ENCODE results near the gene ZNF354B. TPM values are rescaled to one million over a fixed set of nuclear protein-coding genes. Genes with fewer than 3 reads are reported as not detected.

ZNF354B gene
- total RNA-seq, 4 donors from 2014 or later: 10.5 to 38.0 (median 28.4) TPM

- Histone ChIP-seq H3K27me3 (no peaks in the 10 kb centered on the region), H3K4me1 (no peaks in the 10 kb centered on the region), H3K36me3 (no peaks in the 10 kb centered on the region), H3K27ac (peak within 1 kb of the TSS in 3 of 4 donors; percentile 18 to 56 (median 55)), H3K9me3 (peaks cover 0 to 5% (median 0%) of the 10 kb centered on the region in 4 donors), H3K4me3 (peak within 1 kb of the TSS; percentile 57 to 96 (median 68))
- DNase-seq: peak; percentile 22 to 79 (median 75)
- TF ChIP-seq CTCF (IDR thresholded peaks at IDR 0.05) (no peak), POLR2A (IDR thresholded peaks at IDR 0.05) (no peak)
Observed at GRCh38 chr5:178895615-178896571, 36.1 kb downstream of the ZNF354B start, which contains the start of gene ZFP2. Gene ZFP2, plus strand, starts transcription at chr5:178895913. Its CDS starts 35,401 bp downstream, at chr5:178931314.

GRCh38 chr5:178899289-178899688, 39.5 kb downstream of the ZNF354B start:
- TF ChIP-seq POLR2A (IDR thresholded peaks at IDR 0.05): no peak
- Histone ChIP-seq H3K27me3 (no peaks in the 10 kb centered on the region), H3K36me3 (no peaks in the 10 kb centered on the region), H3K9me3 (peaks cover 0 to 16% (median 3%) of the 10 kb centered on the region in 4 donors), H3K4me3 (no peak overlapping the region), H3K27ac (no peak overlapping the region), H3K4me1 (no peaks in the 10 kb centered on the region)
- no peak for DNase-seq

GRCh38 chr5:178902849-178903248, 43.1 kb downstream of the ZNF354B start:
- H3K4me1 ChIP-seq: no peaks in the 10 kb centered on the region
- no peak overlapping the region for H3K4me3 ChIP-seq
- no peaks in the 10 kb centered on the region for H3K27me3 ChIP-seq
- DNase-seq: no peak
- H3K36me3 ChIP-seq: no peaks in the 10 kb centered on the region
- peaks cover 0 to 16% (median 0%) of the 10 kb centered on the region in 4 donors for H3K9me3 ChIP-seq
- no peak overlapping the region for H3K27ac ChIP-seq
- TF ChIP-seq POLR2A (IDR thresholded peaks at IDR 0.05) (no peak), CTCF (IDR thresholded peaks at IDR 0.05) (no peak)

- H3K36me3 ChIP-seq: no peaks in the 10 kb centered on the region
- no peak overlapping the region for H3K27ac ChIP-seq
- H3K4me1 ChIP-seq: no peaks in the 10 kb centered on the region
- TF ChIP-seq CTCF (IDR thresholded peaks at IDR 0.05) (no peak), POLR2A (IDR thresholded peaks at IDR 0.05) (no peak)
- no peaks in the 10 kb centered on the region for H3K27me3 ChIP-seq
- no peak for DNase-seq
- peaks cover 0 to 95% (median 39%) of the 10 kb centered on the region in 4 donors for H3K9me3 ChIP-seq
- no peak overlapping the region for H3K4me3 ChIP-seq
Observed at GRCh38 chr5:178931846-178932760, 72.3 kb downstream of the ZNF354B start.

Small RNAs within 50 kb of the gene (small RNA-seq; reads per million reads assigned to genes)
- gene AC126915.2 (0 reads per million in 2 donors), gene AC126915.3 (0 reads per million in 2 donors)

Other genes starting within 250 kb of the ZNF354B start
- 10 to 100 TPM; 33.5 to 59.0 (median 41.5) TPM for gene CLK4, start 232.9 kb upstream of the ZNF354B start, total RNA-seq
- gene ZNF354A, start 129.3 kb upstream of the ZNF354B start, total RNA-seq: 10 to 100 TPM; 10.9 to 30.5 (median 18.3) TPM
- 1 to 10 TPM in 1 of 4 donors, under 1 TPM in 2, not detected in 1; 0.70 to 7.4 (median 0.80) TPM for gene ZFP2, start 36.0 kb downstream of the ZNF354B start, total RNA-seq
- gene ZNF454, start 81.2 kb downstream of the ZNF354B start, total RNA-seq: 1 to 10 TPM in 3 of 4 donors, not detected in 1; 1.4 to 9.9 (median 2.1) TPM
- gene GRM6, start 135.4 kb downstream of the ZNF354B start, total RNA-seq: not detected
- gene ZNF879, start 163.9 kb downstream of the ZNF354B start, total RNA-seq: 10 to 100 TPM in 1 of 4 donors, 1 to 10 TPM in 3; 3.2 to 28.1 (median 6.2) TPM
- gene ZNF354C, start 200.4 kb downstream of the ZNF354B start, total RNA-seq: 1 to 10 TPM; 2.0 to 5.8 (median 2.7) TPM

All from Peyer's patch (tissue), 4 donors.